Panc1 (cell line): Measurements from ENCODE around the gene LRMDA. TPM values are rescaled to one million over a fixed set of nuclear protein-coding genes. Genes with fewer than 3 reads are reported as not detected.

Source experiments
- ATAC-seq: fragments of 200-7000 bp; cut with Tn5 transposase; 2 replicates; pipeline ENCODE4 v1.9.1; 2020; ENCODE audit warnings: mild to moderate bottlenecking, moderate library complexity
- BruUV-seq: library from RNA; stranded (reverse); fragments of 400-500 nt; replicated peaks from 2 replicates; lab custom pipeline; 2021; lab: Mats Ljungman, UMichigan
- CTCF ChIA-PET: fragments of 300-600 bp; sonication (Branson Sonifier 250); formaldehyde crosslinking; loops from one replicate; lab custom pipeline; 2022; ENCODE audit warnings: antibody characterized with exemption; lab: Charles Lee
- POLR2A ChIA-PET: fragments of 300-600 bp; sonication (Branson Sonifier 250); formaldehyde crosslinking; loops from one replicate; lab custom pipeline; 2022; ENCODE audit warnings: antibody characterized with exemption; lab: Charles Lee
- DNase-seq: peaks from one replicate; pipeline ENCODE4 v3.0.0-alpha.2; 2010; ENCODE audit warnings: low read depth, low spot score
- H3K27ac ChIP-seq: 2 replicates; pipeline ENCODE4 v1.5.1; 2011; ENCODE audit warnings: mild to moderate bottlenecking, low read length, inconsistent platforms
- H3K27me3 ChIP-seq: fragments of 200-500 bp; sonication (Bioruptor generic); 2 replicates; pipeline ENCODE4 v1.6.0; 2014; ENCODE audit warnings: low read length, inconsistent platforms; ENCODE audit not compliant: control insufficient read depth, insufficient read depth
- H3K36me3 ChIP-seq: fragments of 200-500 bp; sonication (Bioruptor generic); 2 replicates; pipeline ENCODE4 v1.5.1; 2014; ENCODE audit warnings: inconsistent platforms, mild to moderate bottlenecking, low read length, moderate library complexity; ENCODE audit not compliant: control insufficient read depth, insufficient read depth
- H3K4me1 ChIP-seq: 2 replicates; pipeline ENCODE4 v1.5.1; 2011; ENCODE audit warnings: inconsistent platforms, mild to moderate bottlenecking, low read length, moderate library complexity; ENCODE audit not compliant: control insufficient read depth, insufficient read depth
- H3K4me3 ChIP-seq, 2 experiments: 2 replicates each; pipeline ENCODE4 v1.5.1; 2011 to 2012; ENCODE audit warnings: low read depth in 2 of 2, low read length in 2 of 2, mild to moderate bottlenecking in 2 of 2, inconsistent platforms in 1 of 2, moderate library complexity in 1 of 2
- H3K9me3 ChIP-seq: fragments of 200-500 bp; sonication (Bioruptor generic); 2 replicates; pipeline ENCODE4 v1.5.1; 2014; ENCODE audit warnings: low read depth, mild to moderate bottlenecking, inconsistent platforms, low read length, moderate library complexity; ENCODE audit not compliant: control insufficient read depth, insufficient read depth
- POLR2AphosphoS5 ChIP-seq: IDR thresholded peaks from 2 replicates; pipeline ENCODE4 v1.6.1; 2012; ENCODE audit warnings: mild to moderate bottlenecking, low read depth, low read length, moderate library complexity
- SIN3A ChIP-seq: IDR thresholded peaks from 2 replicates; pipeline ENCODE4 v1.6.1; 2012; ENCODE audit warnings: low read depth, mild to moderate bottlenecking, low read length, moderate library complexity, borderline replicate concordance; ENCODE audit not compliant: insufficient read depth
- TCF7L2 ChIP-seq: IDR thresholded peaks from 2 replicates; pipeline ENCODE4 v1.6.1; 2011; ENCODE audit warnings: mild to moderate bottlenecking, low read depth, low read length, inconsistent platforms
- in situ Hi-C: cut with HindIII; loops from 2 replicates; pipeline ENCODE4 v1.10.0; 2016; ENCODE audit warnings: low sequenced_read_pairs, low pct_unique_long_range_greater_than_20kb
- intact Hi-C: fragments of 100-400 bp; cut with micrococcal nuclease; formaldehyde crosslinking; loops from one replicate; pipeline ENCODE4 v1.10.0; 2022; ENCODE audit not compliant: unreplicated experiment
- total RNA-seq: library from RNA; stranded (reverse); gene quantifications from one replicate; pipeline ENCODE4 v1.2.1, GENCODE V29; 2021; ENCODE audit not compliant: unreplicated experiment
- TF ChIP-seq, protein P1 (sequence below): fragments of 450-650 bp; IDR thresholded peaks from 2 replicates; pipeline ENCODE4 v1.5.1; 2017; ENCODE audit warnings: mild to moderate bottlenecking
- TF ChIP-seq, protein P2 (sequence below), 2 experiments: IDR thresholded peaks; 2 replicates each; pipeline ENCODE4 v1.6.1; 2011 to 2012; ENCODE audit warnings: low read depth in 2 of 2, control low read depth in 1 of 2, low read length in 1 of 2, mild to moderate bottlenecking in 1 of 2, moderate library complexity in 1 of 2; ENCODE audit not compliant: insufficient read depth in 1 of 2

LRMDA gene
- total RNA-seq, 1 experiment from 2014 or later = 1.2 TPM

DNA sequence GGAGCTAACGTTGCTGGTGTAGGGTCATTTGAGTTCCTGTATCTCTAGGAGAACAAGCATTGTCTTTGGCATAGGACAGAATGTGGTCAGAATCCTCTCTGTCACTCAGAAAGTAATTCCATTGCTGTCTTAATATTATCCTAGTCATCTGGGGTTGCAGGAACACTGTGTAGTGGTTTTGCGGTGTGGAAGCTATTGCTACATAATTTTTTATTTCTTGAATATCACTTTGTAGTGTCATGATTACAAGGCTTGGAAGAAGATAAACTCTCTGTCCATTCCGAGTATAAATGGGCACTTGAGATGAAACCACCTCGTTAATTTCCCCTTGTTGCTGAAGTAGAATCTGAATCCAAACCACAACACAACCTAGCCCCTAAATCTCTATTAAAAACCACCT lies 919.2 kb downstream of the LRMDA start:
- Histone ChIP-seq H3K27ac (no peak overlapping the region), H3K4me3 (no peak overlapping the region), H3K4me1 (no peaks in the 10 kb centered on the region), H3K27me3 (no peaks in the 10 kb centered on the region; the same call in 1 of the 2 replicates), H3K9me3 (no peaks in the 10 kb centered on the region), H3K36me3 (no peaks in the 10 kb centered on the region)
- no peak for ATAC-seq
- no TSS peak for BruUV-seq
- CTCF ChIA-PET = no interaction called here
- DNase-seq = no peak
- POLR2A ChIA-PET = no interaction called here
- TF ChIP-seq SIN3A (no peak), POLR2AphosphoS5 (no peak), TCF7L2 (no peak)
- TF ChIP-seq, protein P1, sequence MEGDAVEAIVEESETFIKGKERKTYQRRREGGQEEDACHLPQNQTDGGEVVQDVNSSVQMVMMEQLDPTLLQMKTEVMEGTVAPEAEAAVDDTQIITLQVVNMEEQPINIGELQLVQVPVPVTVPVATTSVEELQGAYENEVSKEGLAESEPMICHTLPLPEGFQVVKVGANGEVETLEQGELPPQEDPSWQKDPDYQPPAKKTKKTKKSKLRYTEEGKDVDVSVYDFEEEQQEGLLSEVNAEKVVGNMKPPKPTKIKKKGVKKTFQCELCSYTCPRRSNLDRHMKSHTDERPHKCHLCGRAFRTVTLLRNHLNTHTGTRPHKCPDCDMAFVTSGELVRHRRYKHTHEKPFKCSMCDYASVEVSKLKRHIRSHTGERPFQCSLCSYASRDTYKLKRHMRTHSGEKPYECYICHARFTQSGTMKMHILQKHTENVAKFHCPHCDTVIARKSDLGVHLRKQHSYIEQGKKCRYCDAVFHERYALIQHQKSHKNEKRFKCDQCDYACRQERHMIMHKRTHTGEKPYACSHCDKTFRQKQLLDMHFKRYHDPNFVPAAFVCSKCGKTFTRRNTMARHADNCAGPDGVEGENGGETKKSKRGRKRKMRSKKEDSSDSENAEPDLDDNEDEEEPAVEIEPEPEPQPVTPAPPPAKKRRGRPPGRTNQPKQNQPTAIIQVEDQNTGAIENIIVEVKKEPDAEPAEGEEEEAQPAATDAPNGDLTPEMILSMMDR = no peak
- in situ Hi-C loops (no loop called here), intact Hi-C loops (no loop called here)

DNA sequence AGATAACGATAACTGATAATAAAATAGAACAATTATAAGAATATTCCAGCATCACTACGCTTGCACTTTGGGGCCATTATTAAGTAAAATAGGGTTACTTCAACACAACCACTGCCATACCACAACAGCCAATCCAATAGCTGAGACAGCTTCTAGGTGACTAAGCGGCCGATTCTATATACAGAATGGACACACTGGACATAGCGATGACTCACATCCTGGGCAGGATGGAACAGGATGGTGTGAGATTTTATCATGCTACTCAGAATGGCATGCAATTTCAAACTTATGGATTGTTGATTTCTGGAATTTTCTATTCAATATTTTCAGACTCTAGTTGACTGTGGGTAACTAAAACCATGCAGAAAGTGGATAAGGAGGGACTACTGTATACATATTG lies 920.9 kb downstream of the LRMDA start:
- DNase-seq (no peak), ATAC-seq (peak; percentile 60; the same call in 1 of the 2 replicates)
- Histone ChIP-seq H3K27ac (no peak overlapping the region), H3K36me3 (no peaks in the 10 kb centered on the region), H3K9me3 (no peaks in the 10 kb centered on the region), H3K4me1 (no peaks in the 10 kb centered on the region), H3K27me3 (no peaks in the 10 kb centered on the region), H3K4me3 (no peak overlapping the region)
- BruUV-seq = no TSS peak
- POLR2A ChIA-PET = no interaction called here
- in situ Hi-C loops (no loop called here), intact Hi-C loops (no loop called here)
- TF ChIP-seq, protein P2, sequence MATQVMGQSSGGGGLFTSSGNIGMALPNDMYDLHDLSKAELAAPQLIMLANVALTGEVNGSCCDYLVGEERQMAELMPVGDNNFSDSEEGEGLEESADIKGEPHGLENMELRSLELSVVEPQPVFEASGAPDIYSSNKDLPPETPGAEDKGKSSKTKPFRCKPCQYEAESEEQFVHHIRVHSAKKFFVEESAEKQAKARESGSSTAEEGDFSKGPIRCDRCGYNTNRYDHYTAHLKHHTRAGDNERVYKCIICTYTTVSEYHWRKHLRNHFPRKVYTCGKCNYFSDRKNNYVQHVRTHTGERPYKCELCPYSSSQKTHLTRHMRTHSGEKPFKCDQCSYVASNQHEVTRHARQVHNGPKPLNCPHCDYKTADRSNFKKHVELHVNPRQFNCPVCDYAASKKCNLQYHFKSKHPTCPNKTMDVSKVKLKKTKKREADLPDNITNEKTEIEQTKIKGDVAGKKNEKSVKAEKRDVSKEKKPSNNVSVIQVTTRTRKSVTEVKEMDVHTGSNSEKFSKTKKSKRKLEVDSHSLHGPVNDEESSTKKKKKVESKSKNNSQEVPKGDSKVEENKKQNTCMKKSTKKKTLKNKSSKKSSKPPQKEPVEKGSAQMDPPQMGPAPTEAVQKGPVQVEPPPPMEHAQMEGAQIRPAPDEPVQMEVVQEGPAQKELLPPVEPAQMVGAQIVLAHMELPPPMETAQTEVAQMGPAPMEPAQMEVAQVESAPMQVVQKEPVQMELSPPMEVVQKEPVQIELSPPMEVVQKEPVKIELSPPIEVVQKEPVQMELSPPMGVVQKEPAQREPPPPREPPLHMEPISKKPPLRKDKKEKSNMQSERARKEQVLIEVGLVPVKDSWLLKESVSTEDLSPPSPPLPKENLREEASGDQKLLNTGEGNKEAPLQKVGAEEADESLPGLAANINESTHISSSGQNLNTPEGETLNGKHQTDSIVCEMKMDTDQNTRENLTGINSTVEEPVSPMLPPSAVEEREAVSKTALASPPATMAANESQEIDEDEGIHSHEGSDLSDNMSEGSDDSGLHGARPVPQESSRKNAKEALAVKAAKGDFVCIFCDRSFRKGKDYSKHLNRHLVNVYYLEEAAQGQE (IDR thresholded peaks at IDR 0.05; ENCODE audit: insufficient read depth in 1 of 2, low read depth in 2 of 2, low read length in 1 of 2) = no peak
- TF ChIP-seq SIN3A = no peak
- no peak for TF ChIP-seq TCF7L2
- no peak for TF ChIP-seq POLR2AphosphoS5
- TF ChIP-seq, protein P1 = no peak
- CTCF ChIA-PET = no interaction called here
